Hematopoietic multipotent progenitor cell treated with erythropoietin and hydrocortisone succinate and interleukin-3 and kit ligand, for 15 days (in vitro differentiated cells): ENCODE data around the gene GABARAP.

Experiments used
- DNase-seq: peaks from one replicate; pipeline ENCODE4 v3.0.0-alpha.2; 2015; ENCODE audit warnings: low spot score

The GABARAP gene

GRCh38 chr17:7241783-7242716, at the start of gene GABARAP:
Gene GABARAP (minus strand): TSS chr17:7242449. CDS start chr17:7242330, 119 bp downstream.
- DNase-seq, result peak; percentile 97

GRCh38 chr17:7290685-7291084, 48.4 kb upstream of the GABARAP start:
- no peak for DNase-seq

- DNase-seq, result no peak
These were observed 47.9 kb upstream of the GABARAP start for GRCh38 chr17:7290166-7290565.

DNA sequence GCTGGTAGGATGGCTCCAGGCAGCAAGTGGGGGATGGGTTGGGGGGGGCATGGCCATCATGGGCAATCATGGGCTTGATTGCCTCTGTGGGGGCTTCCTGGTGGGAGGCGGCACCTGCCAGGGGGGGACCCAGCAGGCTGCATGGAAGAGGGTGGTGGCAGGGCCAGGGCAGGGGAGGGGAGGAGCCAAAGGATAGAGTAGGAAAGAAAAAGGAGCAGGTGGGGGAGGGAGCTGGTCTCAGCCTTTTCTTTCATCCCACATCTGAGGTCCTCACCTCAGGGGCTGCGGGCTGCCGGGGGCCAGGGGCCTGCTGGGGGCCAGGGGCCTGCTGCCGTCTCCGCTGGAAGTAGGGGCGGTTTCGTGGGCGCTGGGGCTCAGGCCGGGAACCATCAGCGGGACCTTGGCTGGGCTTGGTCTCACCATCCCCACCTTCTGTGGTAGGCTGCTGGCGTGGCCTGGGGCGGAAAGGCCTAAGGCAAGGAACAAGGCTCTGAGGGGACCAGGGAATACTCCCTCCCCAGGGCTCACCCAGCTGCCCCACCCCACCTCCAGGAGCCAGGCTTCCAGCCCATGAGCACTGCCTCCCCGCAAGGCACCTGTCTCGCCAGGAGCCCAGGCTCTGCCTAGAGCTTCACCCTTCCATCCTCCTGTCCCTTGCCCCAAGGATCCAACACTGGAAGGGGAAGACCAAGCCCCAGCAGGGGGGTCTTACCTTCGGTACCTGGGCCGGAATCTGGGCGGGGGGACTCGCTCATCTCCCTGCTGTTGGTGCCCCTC, 47.2 kb upstream of the GABARAP start:
- no peak for DNase-seq

DNA sequence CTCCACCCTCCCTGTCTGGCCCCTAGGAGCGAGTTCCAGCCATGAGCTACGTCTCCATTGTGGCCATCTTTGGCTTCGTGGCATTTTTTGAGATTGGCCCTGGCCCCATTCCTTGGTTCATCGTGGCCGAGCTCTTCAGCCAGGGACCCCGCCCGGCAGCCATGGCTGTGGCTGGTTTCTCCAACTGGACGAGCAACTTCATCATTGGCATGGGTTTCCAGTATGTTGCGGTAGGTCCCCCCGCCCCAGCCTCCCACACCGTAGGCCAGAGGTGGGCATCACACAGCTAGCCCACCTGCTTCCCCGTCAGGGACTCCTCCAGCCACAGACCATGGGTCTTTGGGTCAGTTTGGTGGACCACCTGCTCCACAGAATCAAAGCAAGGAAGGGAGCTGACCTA, 43.4 kb upstream of the GABARAP start:
- DNase-seq, result peak; percentile 1

DNA sequence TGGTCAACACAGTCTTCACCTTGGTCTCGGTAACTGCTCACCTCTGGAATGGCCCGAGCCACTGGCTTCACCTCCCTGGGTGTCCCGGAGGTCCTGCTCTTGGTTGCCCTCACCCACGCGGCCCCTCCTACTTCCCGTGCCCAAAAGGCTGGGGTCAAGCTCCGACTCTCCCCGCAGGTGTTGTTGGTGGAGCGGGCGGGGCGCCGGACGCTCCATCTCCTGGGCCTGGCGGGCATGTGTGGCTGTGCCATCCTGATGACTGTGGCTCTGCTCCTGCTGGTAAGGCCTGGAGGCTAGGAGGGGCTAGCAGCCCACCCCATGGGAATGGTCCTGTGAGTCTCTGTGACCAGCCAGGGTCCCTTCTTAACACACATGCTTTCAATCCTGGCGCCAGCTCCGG, 42.7 kb upstream of the GABARAP start:
- no peak for DNase-seq

DNA sequence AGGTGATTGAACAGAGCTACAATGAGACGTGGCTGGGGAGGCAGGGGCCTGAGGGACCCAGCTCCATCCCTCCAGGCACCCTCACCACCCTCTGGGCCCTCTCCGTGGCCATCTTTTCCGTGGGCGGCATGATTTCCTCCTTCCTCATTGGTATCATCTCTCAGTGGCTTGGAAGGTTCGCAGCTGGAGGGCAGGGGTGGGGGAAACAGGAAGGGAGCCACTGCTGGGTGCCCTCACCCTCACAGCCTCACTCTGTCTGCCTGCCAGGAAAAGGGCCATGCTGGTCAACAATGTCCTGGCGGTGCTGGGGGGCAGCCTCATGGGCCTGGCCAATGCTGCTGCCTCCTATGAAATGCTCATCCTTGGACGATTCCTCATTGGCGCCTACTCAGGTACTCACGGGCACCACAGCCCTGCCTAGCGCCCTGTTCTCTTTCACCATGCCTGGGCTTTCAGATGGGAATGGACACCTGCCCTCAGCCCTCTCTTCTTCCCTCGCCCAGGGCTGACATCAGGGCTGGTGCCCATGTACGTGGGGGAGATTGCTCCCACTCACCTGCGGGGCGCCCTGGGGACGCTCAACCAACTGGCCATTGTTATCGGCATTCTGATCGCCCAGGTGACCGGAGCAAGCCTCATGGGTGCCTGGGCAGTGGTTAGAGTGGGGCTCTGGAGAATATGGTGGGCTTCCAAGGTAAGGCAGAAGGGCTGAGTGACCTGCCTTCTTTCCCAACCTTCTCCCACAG, 41.4 kb upstream of the GABARAP start:
- no peak for DNase-seq

DNA sequence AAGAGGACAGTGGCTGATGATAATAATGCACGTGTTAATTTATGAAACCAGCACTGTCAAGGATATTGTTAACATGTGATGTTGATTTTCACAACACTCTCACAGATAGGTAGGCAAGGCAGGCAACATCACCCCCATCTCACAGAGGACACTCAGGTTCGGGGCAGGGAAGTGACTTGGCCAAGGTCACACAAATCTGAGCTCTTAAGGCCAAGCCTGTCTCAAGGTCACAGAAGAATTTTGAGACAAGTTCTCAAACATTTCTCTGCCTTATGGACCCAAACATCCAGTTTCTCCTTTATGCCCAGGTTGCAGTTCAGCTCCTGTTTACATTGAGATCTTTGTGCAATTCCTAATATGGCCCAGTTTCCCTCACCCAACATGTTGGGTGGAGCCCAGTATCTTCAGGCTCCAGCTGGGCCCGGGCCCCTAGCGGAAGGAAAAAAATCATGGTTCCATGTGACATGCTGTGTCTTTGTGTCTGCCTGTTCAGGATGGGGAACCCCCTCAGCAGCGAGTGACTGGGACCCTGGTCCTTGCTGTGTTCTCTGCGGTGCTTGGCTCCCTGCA, 40.6 kb upstream of the GABARAP start:
- DNase-seq, result peak; percentile 90

- DNase-seq, result peak; percentile 35
These were observed 39.9 kb upstream of the GABARAP start for GRCh38 chr17:7281953-7282751.

- peak; percentile 98 for DNase-seq
These were observed 39.1 kb upstream of the GABARAP start, which contains the start of gene SLC2A4 for GRCh38 chr17:7281074-7281952. Gene SLC2A4 (plus strand): TSS chr17:7281718. CDS start chr17:7281935, 217 bp downstream.

- DNase-seq, result peak; percentile 87
These were observed 38.3 kb upstream of the GABARAP start for GRCh38 chr17:7280519-7281073.

- no peak for DNase-seq
These were observed 37.2 kb upstream of the GABARAP start for GRCh38 chr17:7279448-7279847.

DNA sequence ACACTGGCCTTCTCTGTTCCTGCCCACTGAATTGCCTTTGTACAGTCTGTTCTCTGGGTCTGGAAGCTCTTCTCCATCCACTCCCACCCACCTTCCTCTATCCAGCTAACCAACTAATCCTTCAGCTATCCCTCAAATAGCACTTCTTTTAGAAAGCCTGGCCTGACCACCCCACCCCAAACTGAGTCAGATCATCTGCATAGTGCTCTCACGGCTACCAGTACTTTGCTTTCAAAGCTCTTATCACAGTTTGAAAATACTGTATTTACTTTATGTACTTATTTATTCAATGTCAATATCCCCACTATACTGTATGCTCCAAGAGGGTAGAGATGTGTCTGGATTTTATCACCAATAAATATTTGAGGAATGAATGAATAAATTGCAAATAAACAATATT, 24.5 kb upstream of the GABARAP start:
- no peak for DNase-seq

GRCh38 chr17:7263801-7264078, 21.5 kb upstream of the GABARAP start:
- DNase-seq, result no peak

GRCh38 chr17:7262935-7263800, 20.9 kb upstream of the GABARAP start:
- DNase-seq, result peak; percentile 2

- DNase-seq, result no peak
These were observed 20.1 kb upstream of the GABARAP start, which contains the start of gene CLDN7 for GRCh38 chr17:7262192-7262934. Gene CLDN7 (minus strand): TSS chr17:7262478. CDS start chr17:7262043, 435 bp downstream.

- no peak for DNase-seq
These were observed 19.3 kb upstream of the GABARAP start for GRCh38 chr17:7261379-7262191.
